A549 (cell line): ENCODE measurements around the gene SELENOI. TPM values are rescaled to one million over a fixed set of nuclear protein-coding genes. Genes with fewer than 3 reads are reported as not detected.

ENCODE experiments used
- ATAC-seq, 2 experiments: fragments of 200-7000 bp in 1 of 2; fragments of >200 bp in 1 of 2; cut with Nextera tagmentation in 1 of 2; cut with Tn5 transposase in 1 of 2; 3 replicates each; pipeline versions ENCODE4 v1.8.0 to v1.9.1; 2018 to 2020; ENCODE audit warnings: mild to moderate bottlenecking in 1 of 2, moderate library complexity in 1 of 2
- CTCF ChIA-PET: fragments of 300-600 bp; sonication (Branson Sonifier 250); formaldehyde crosslinking; extraction: SDS; loops from one replicate; lab custom pipeline; 2021; ENCODE audit warnings: antibody characterized with exemption, inconsistent platforms; lab: Yijun Ruan, JAX
- POLR2A ChIA-PET: fragments of 350-600 bp; formaldehyde crosslinking; extraction: SDS; loops from one replicate; lab custom pipeline; 2021; ENCODE audit warnings: antibody characterized with exemption, inconsistent platforms; lab: Yijun Ruan, JAX
- DNase-seq, 2 experiments: peaks; one replicate each; pipeline versions ENCODE4 v3.0.0 to v3.0.0-alpha.2; 2011 to 2016; ENCODE audit warnings: low read depth in 1 of 2, low spot score in 1 of 2
- FAIRE-seq: peaks from 2 replicates; lab custom pipeline; 2011; peaks lifted over from hg19 to GRCh38; lab: Jason Lieb, UNC
- H3K27ac ChIP-seq, 2 experiments: fragments of >200 bp; sonication (Bioruptor Twin); formaldehyde crosslinking; 3 replicates each; pipeline ENCODE4 v1.5.1; 2016 to 2017
- H3K4me1 ChIP-seq: fragments of >200 bp; sonication (Bioruptor Twin); formaldehyde crosslinking; 3 replicates; pipeline ENCODE4 v1.6.1; 2016
- H3K4me2 ChIP-seq: fragments of >200 bp; sonication (Bioruptor Twin); formaldehyde crosslinking; 3 replicates; pipeline ENCODE4 v1.6.1; 2016
- H3K4me3 ChIP-seq: fragments of >200 bp; sonication (Bioruptor Twin); formaldehyde crosslinking; 3 replicates; pipeline ENCODE4 v1.5.1; 2016
- H3K9me3 ChIP-seq: fragments of >200 bp; sonication (Bioruptor Twin); formaldehyde crosslinking; 3 replicates; pipeline ENCODE4 v1.6.1; 2016
- CEBPB ChIP-seq, 2 experiments: fragments of >200 bp in 1 of 2; sonication (Bioruptor Twin) in 1 of 2; formaldehyde crosslinking in 1 of 2; IDR thresholded peaks; 2 replicates each; pipeline ENCODE4 v1.6.1; 2012 to 2016
- CHD2 ChIP-seq: fragments of 150-350 bp; IDR thresholded peaks from 2 replicates; pipeline ENCODE4 v1.6.1; 2014; ENCODE audit warnings: low read length; ENCODE audit not compliant: partially characterized antibody
- CTCF ChIP-seq: fragments of >200 bp; sonication (Bioruptor Twin); formaldehyde crosslinking; IDR thresholded peaks from 3 replicates; pipeline ENCODE4 v1.5.1; 2016
- E2F6 ChIP-seq: IDR thresholded peaks from 2 replicates; pipeline ENCODE4 v1.6.1; 2012; ENCODE audit warnings: low read depth, borderline replicate concordance
- EHF ChIP-seq: fragments of 250-450 bp; sonication (Bioruptor Pico); IDR thresholded peaks from 2 replicates; pipeline ENCODE4 v1.5.0; 2020; ENCODE audit warnings: mild to moderate bottlenecking
- EP300 ChIP-seq, 2 experiments: fragments of >200 bp; sonication (Bioruptor Twin); formaldehyde crosslinking; IDR thresholded peaks; 2 replicates in 1 of 2; 3 replicates in 1 of 2; pipeline ENCODE4 v1.6.1; 2016 to 2017
- ESRRA ChIP-seq: fragments of 150-350 bp; IDR thresholded peaks from 2 replicates; pipeline ENCODE4 v1.6.1; 2014; ENCODE audit warnings: mild to moderate bottlenecking, low read length, borderline replicate concordance
- FOSL2 ChIP-seq, 2 experiments: fragments of 450-650 bp in 1 of 2; fragments of >200 bp in 1 of 2; sonication (Bioruptor Twin) in 1 of 2; formaldehyde crosslinking; IDR thresholded peaks; 2 replicates each; pipeline versions ENCODE4 v1.5.0 to v1.6.1; 2016 to 2020; ENCODE audit warnings: mild to moderate bottlenecking in 1 of 2, moderate library complexity in 1 of 2
- FOXS1 ChIP-seq: fragments of 250-450 bp; sonication (Bioruptor Pico); IDR thresholded peaks from 2 replicates; pipeline ENCODE4 v1.5.0; 2020; ENCODE audit warnings: mild to moderate bottlenecking, moderate library complexity
- GATA3 ChIP-seq: IDR thresholded peaks from 2 replicates; pipeline ENCODE4 v1.6.1; 2012; ENCODE audit warnings: borderline replicate concordance
- HDAC2 ChIP-seq: fragments of 200-600 bp; sonication (generic); IDR thresholded peaks from 2 replicates; pipeline ENCODE4 v1.6.1; 2016
- HOXA7 ChIP-seq: fragments of 250-450 bp; sonication (Bioruptor Pico); IDR thresholded peaks from 2 replicates; pipeline ENCODE4 v1.5.0; 2020; ENCODE audit warnings: mild to moderate bottlenecking, moderate library complexity
- HOXB5 ChIP-seq: fragments of 250-450 bp; sonication (Bioruptor Pico); IDR thresholded peaks from 2 replicates; pipeline ENCODE4 v1.5.0; 2020; ENCODE audit warnings: mild to moderate bottlenecking, moderate library complexity
- JUNB ChIP-seq: fragments of >200 bp; sonication (Bioruptor Twin); formaldehyde crosslinking; IDR thresholded peaks from 2 replicates; pipeline ENCODE4 v1.6.1; 2016
- KDM1A ChIP-seq: fragments of 200-600 bp; sonication (generic); IDR thresholded peaks from 2 replicates; pipeline ENCODE4 v1.6.1; 2016; ENCODE audit warnings: low read depth, mild to moderate bottlenecking
- KDM5A ChIP-seq: fragments of 200-600 bp; sonication (generic); IDR thresholded peaks from 2 replicates; pipeline ENCODE4 v1.6.1; 2016; ENCODE audit warnings: antibody characterized with exemption, mild to moderate bottlenecking
- MAX ChIP-seq: IDR thresholded peaks from 2 replicates; pipeline ENCODE4 v1.6.1; 2012
- MYC ChIP-seq: IDR thresholded peaks from 2 replicates; pipeline ENCODE4 v1.6.1; 2012; ENCODE audit warnings: mild to moderate bottlenecking, inconsistent platforms, low read length, improper control_type of control experiment, borderline replicate concordance
- NFE2L2 ChIP-seq: fragments of 150-350 bp; conservative IDR thresholded peaks from 2 replicates; pipeline ENCODE4 v1.6.1; 2014; ENCODE audit warnings: low read length
- NR3C1 ChIP-seq: fragments of >200 bp; sonication (Bioruptor Twin); formaldehyde crosslinking; IDR thresholded peaks from 3 replicates; pipeline ENCODE4 v1.6.1; 2017
- PBX3 ChIP-seq: IDR thresholded peaks from 2 replicates; pipeline ENCODE4 v1.6.1; 2012
- PHF8 ChIP-seq: fragments of 200-600 bp; sonication (generic); IDR thresholded peaks from 2 replicates; pipeline ENCODE4 v1.6.1; 2016; ENCODE audit warnings: low read depth, mild to moderate bottlenecking, antibody characterized with exemption, moderate library complexity, borderline replicate concordance
- POLR2A ChIP-seq: IDR thresholded peaks from 2 replicates; pipeline ENCODE4 v1.6.1; 2012; ENCODE audit warnings: mild to moderate bottlenecking, low read length
- RAD21 ChIP-seq, 2 experiments: fragments of >200 bp in 1 of 2; sonication (Bioruptor Twin) in 1 of 2; formaldehyde crosslinking in 1 of 2; IDR thresholded peaks in 1 of 2; conservative IDR thresholded peaks in 1 of 2; 2 replicates in 1 of 2; 3 replicates in 1 of 2; pipeline ENCODE4 v1.6.1; 2012 to 2018; ENCODE audit warnings: inconsistent platforms in 1 of 2
- SMC3 ChIP-seq: fragments of >200 bp; sonication (Bioruptor Twin); formaldehyde crosslinking; IDR thresholded peaks from 3 replicates; pipeline ENCODE4 v1.6.1; 2018; ENCODE audit warnings: inconsistent platforms
- USF2 ChIP-seq: fragments of 450-650 bp; IDR thresholded peaks from 2 replicates; pipeline ENCODE4 v1.6.1; 2014; ENCODE audit warnings: antibody characterized with exemption
- ZSCAN20 ChIP-seq: fragments of 250-450 bp; sonication (Bioruptor Pico); IDR thresholded peaks from 2 replicates; pipeline ENCODE4 v1.8.0; 2022; ENCODE audit warnings: mild to moderate bottlenecking, moderate library complexity
- WGBS: methylation state at CpG from one replicate; pipeline ENCODE4 v1.1.6; 2017; ENCODE audit errors: missing lambda C conversion rate; 5-methylcytosine and 5-hydroxymethylcytosine counted together
- polyA plus RNA-seq, 4 experiments: library from polyadenylated mRNA; depleted of rRNA in 3 of 4; stranded (reverse); fragments of >200 nt; fragmentation: RNase III in 1 of 4; extraction: RNeasy Plus Mini Kit Qiagen cat#74134 plus additional on column Dnase treatment in 1 of 4; gene quantifications; 2 replicates in 3 of 4; 3 replicates in 1 of 4; pipeline ENCODE4 v1.2.3, GENCODE V29; 2011 to 2017

Gene SELENOI
- polyA plus RNA-seq, 2 of the 4 experiments (the other 2 are of a cell fraction): 18.2 to 38.7 TPM

GRCh38 chr2:26432859-26433258, 86.9 kb downstream of the SELENOI start (continued):
- no peak for TF ChIP-seq MAX
- TF ChIP-seq MYC: no peak

- ChIA-PET POLR2A (no interaction called here), CTCF (interaction anchor here (0.6 to 1.0 kb wide), 4 partner anchors 16 to 311 kb away, joined by 3 to 4 read pairs (median 3); no protein-coding TSS in a partner anchor)
- no peak for TF ChIP-seq FOSL2 (IDR thresholded peaks at IDR 0.05)
- TF ChIP-seq FOSL2 (CRISPR knock-in tag; IDR thresholded peaks at IDR 0.05): peak; percentile 58
- no peak for TF ChIP-seq GATA3
- H3K4me3 ChIP-seq: no peak overlapping the region
- ATAC-seq: no peak
- H3K27ac ChIP-seq: no peak overlapping the region
- DNase-seq: no peak
- no peak for FAIRE-seq
- WGBS: 71% methylated on average over 2 of the region's 2 CpGs
- H3K4me2 ChIP-seq: no peak overlapping the region
- no peaks in the 10 kb centered on the region for H3K9me3 ChIP-seq
- H3K4me1 ChIP-seq: no peaks in the 10 kb centered on the region
Measured at GRCh38 chr2:26435106-26435505, 89.2 kb downstream of the SELENOI start.

- ChIA-PET CTCF (interaction anchor here (0.6 kb wide), 1 partner anchor 447 kb away, joined by 3 read pairs; no protein-coding TSS in a partner anchor), POLR2A (no interaction called here)
- no peak overlapping the region for H3K27ac ChIP-seq
- no peak overlapping the region for H3K4me3 ChIP-seq
- ATAC-seq: peak; percentile 48 to 77; a peak in 4 of 6 replicates
- DNase-seq: no peak
- 59% methylated on average over 8 of the region's 8 CpGs for WGBS
- no peak overlapping the region for H3K4me2 ChIP-seq
- FAIRE-seq: no peak
- no peak for TF ChIP-seq RAD21 (conservative IDR thresholded peaks at IDR 0.05 in 1 of 2, IDR thresholded peaks at IDR 0.05 in 1 of 2)
- no peak for TF ChIP-seq E2F6
- TF ChIP-seq HOXB5 (CRISPR knock-in tag): no peak
- no peak for TF ChIP-seq MYC
- no peak for TF ChIP-seq HDAC2
- no peak for TF ChIP-seq USF2
- no peak for TF ChIP-seq CEBPB (IDR thresholded peaks at IDR 0.05)
- no peak for TF ChIP-seq HOXA7 (CRISPR knock-in tag)
- TF ChIP-seq JUNB: no peak
- H3K4me1 ChIP-seq: no peaks in the 10 kb centered on the region
- H3K9me3 ChIP-seq: no peaks in the 10 kb centered on the region
Measured at GRCh38 chr2:26438526-26438925, 92.6 kb downstream of the SELENOI start.

- Histone ChIP-seq H3K4me3 (no peak overlapping the region), H3K9me3 (no peaks in the 10 kb centered on the region), H3K27ac (no peak overlapping the region), H3K4me2 (no peak overlapping the region), H3K4me1 (no peaks in the 10 kb centered on the region)
- DNase-seq: no peak
- ATAC-seq: no peak; a peak in 2 of 6 replicates
- FAIRE-seq: no peak
- WGBS: 82% methylated on average over 5 of the region's 5 CpGs
- POLR2A ChIA-PET: no interaction called here
- CTCF ChIA-PET: interaction anchor here (1.3 to 1.7 kb wide), 2 partner anchors 64 to 307 kb away, joined by 3 to 4 read pairs; no protein-coding TSS in a partner anchor
- TF ChIP-seq CHD2 (no peak), EP300 (IDR thresholded peaks at IDR 0.05) (no peak), NFE2L2 (no peak), KDM5A (no peak), PBX3 (no peak), JUNB (no peak), EHF (CRISPR knock-in tag) (no peak), CTCF (no peak), POLR2A (no peak), FOXS1 (CRISPR knock-in tag) (no peak), SMC3 (no peak), NR3C1 (no peak), KDM1A (no peak), PHF8 (no peak), ESRRA (no peak), ZSCAN20 (CRISPR knock-in tag) (no peak)
Measured at GRCh38 chr2:26438926-26439325, 93.0 kb downstream of the SELENOI start.
